ENCODE measurements around the gene PCGF3.
A peak's percentile ranks its signal among the peaks of the same experiment; 100 is the strongest.
"Not testable (repeated sequence)": the region's sequence is repeated elsewhere in the genome, so short reads cannot be mapped to it uniquely, and the experiment has no call there.

Gene PCGF3

GRCh38 chr4:700587-701264 lies 4.9 kb upstream of the PCGF3 start:
- Histone ChIP-seq H3K4me1 (ENCODE audit: control insufficient read depth, insufficient read depth, low read length) (no peaks in the 10 kb centered on the region; the same call in 1 of the 2 replicates), H3K9ac (ENCODE audit: low read length) (no peak overlapping the region)

GRCh38 chr4:702618-703048 lies 3.0 kb upstream of the PCGF3 start:
- Histone ChIP-seq H3K4me1 (ENCODE audit: control insufficient read depth, insufficient read depth, low read length) (peaks cover 5% of the 10 kb centered on the region; the same call in 1 of the 2 replicates), H3K36me3 (ENCODE audit: control insufficient read depth, insufficient read depth, low read length) (no peaks in the 10 kb centered on the region), H3K9me3 (ENCODE audit: control insufficient read depth, insufficient read depth, low read depth, low read length) (no peaks in the 10 kb centered on the region), H3K27me3 (ENCODE audit: control insufficient read depth, insufficient read depth, low read length) (peaks cover 9% of the 10 kb centered on the region), H3K4me3 (ENCODE audit: low read depth, low read length) (no peak overlapping the region), H3K27ac (ENCODE audit: low read depth, low read length) (no peak overlapping the region), H3K9ac (ENCODE audit: low read length) (no peak overlapping the region)

More at GRCh38 chr4:700587-701264, 4.9 kb upstream of the PCGF3 start:
- Histone ChIP-seq H3K27ac (ENCODE audit: low read depth, low read length) (no peak overlapping the region), H3K9me3 (ENCODE audit: control insufficient read depth, insufficient read depth, low read depth, low read length) (no peaks in the 10 kb centered on the region; the same call in 1 of the 2 replicates), H3K36me3 (ENCODE audit: control insufficient read depth, insufficient read depth, low read length) (no peaks in the 10 kb centered on the region), H3K4me3 (ENCODE audit: low read depth, low read length) (no peak overlapping the region), H3K27me3 (ENCODE audit: control insufficient read depth, insufficient read depth, low read length) (peaks cover 9% of the 10 kb centered on the region)

GRCh38 chr4:703336-704197 lies 2.1 kb upstream of the PCGF3 start:
- Histone ChIP-seq H3K4me1 (ENCODE audit: control insufficient read depth, insufficient read depth, low read length) (peaks cover 5% of the 10 kb centered on the region; the same call in 1 of the 2 replicates), H3K9me3 (ENCODE audit: control insufficient read depth, insufficient read depth, low read depth, low read length) (no peaks in the 10 kb centered on the region), H3K36me3 (ENCODE audit: control insufficient read depth, insufficient read depth, low read length) (peaks cover 2% of the 10 kb centered on the region), H3K27me3 (ENCODE audit: control insufficient read depth, insufficient read depth, low read length) (peaks cover 9% of the 10 kb centered on the region), H3K9ac (ENCODE audit: low read length) (no peak overlapping the region), H3K27ac (ENCODE audit: low read depth, low read length) (no peak overlapping the region), H3K4me3 (ENCODE audit: low read depth, low read length) (no peak overlapping the region)

- no peak overlapping the region for H3K4me3 ChIP-seq (ENCODE audit: low read depth, low read length)
- H3K9ac ChIP-seq (ENCODE audit: low read length), result no peak overlapping the region
- peaks cover 5% of the 10 kb centered on the region; the same call in 1 of the 2 replicates for H3K4me1 ChIP-seq (ENCODE audit: control insufficient read depth, insufficient read depth, low read length)
- peaks cover 9% of the 10 kb centered on the region for H3K27me3 ChIP-seq (ENCODE audit: control insufficient read depth, insufficient read depth, low read length)
- H3K27ac ChIP-seq (ENCODE audit: low read depth, low read length), result no peak overlapping the region
- H3K9me3 ChIP-seq (ENCODE audit: control insufficient read depth, insufficient read depth, low read depth, low read length), result peaks cover 3% of the 10 kb centered on the region; the same call in 1 of the 2 replicates
- peaks cover 10% of the 10 kb centered on the region for H3K36me3 ChIP-seq (ENCODE audit: control insufficient read depth, insufficient read depth, low read length)
Observed at GRCh38 chr4:704198-704891, 1.3 kb upstream of the PCGF3 start.

GRCh38 chr4:704971-705277 lies 708 bp upstream of the PCGF3 start:
- Histone ChIP-seq H3K27me3 (ENCODE audit: control insufficient read depth, insufficient read depth, low read length) (peaks cover 9% of the 10 kb centered on the region), H3K9me3 (ENCODE audit: control insufficient read depth, insufficient read depth, low read depth, low read length) (peaks cover 3% of the 10 kb centered on the region; the same call in 1 of the 2 replicates), H3K27ac (ENCODE audit: low read depth, low read length) (no peak overlapping the region), H3K4me3 (ENCODE audit: low read depth, low read length) (peak overlapping the region; percentile 51; the same call in 1 of the 2 replicates), H3K9ac (ENCODE audit: low read length) (no peak overlapping the region), H3K36me3 (ENCODE audit: control insufficient read depth, insufficient read depth, low read length) (peaks cover 14% of the 10 kb centered on the region), H3K4me1 (ENCODE audit: control insufficient read depth, insufficient read depth, low read length) (peaks cover 5% of the 10 kb centered on the region; the same call in 1 of the 2 replicates)

- H3K9ac ChIP-seq (ENCODE audit: low read length), result peak overlapping the region; percentile 94
- H3K9me3 ChIP-seq (ENCODE audit: control insufficient read depth, insufficient read depth, low read depth, low read length); H3K4me1 ChIP-seq (ENCODE audit: control insufficient read depth, insufficient read depth, low read length); H3K27me3 ChIP-seq (ENCODE audit: control insufficient read depth, insufficient read depth, low read length): not testable (repeated sequence)
- H3K36me3 ChIP-seq (ENCODE audit: control insufficient read depth, insufficient read depth, low read length), result peaks cover 23% of the 10 kb centered on the region
- peak overlapping the region; percentile 99 for H3K27ac ChIP-seq (ENCODE audit: low read depth, low read length)
- H3K4me3 ChIP-seq (ENCODE audit: low read depth, low read length), result peak overlapping the region; percentile 89
Observed at GRCh38 chr4:706083-706633, 526 bp downstream of the PCGF3 start.

- Histone ChIP-seq H3K9ac (ENCODE audit: low read length) (peak overlapping the region; percentile 58), H3K27ac (ENCODE audit: low read depth, low read length) (no peak overlapping the region), H3K4me3 (ENCODE audit: low read depth, low read length) (peak overlapping the region; percentile 89), H3K4me1 (ENCODE audit: control insufficient read depth, insufficient read depth, low read length) (peaks cover 5% of the 10 kb centered on the region; the same call in 1 of the 2 replicates), H3K36me3 (ENCODE audit: control insufficient read depth, insufficient read depth, low read length) (peaks cover 23% of the 10 kb centered on the region), H3K9me3 (ENCODE audit: control insufficient read depth, insufficient read depth, low read depth, low read length) (peaks cover 3% of the 10 kb centered on the region; the same call in 1 of the 2 replicates), H3K27me3 (ENCODE audit: control insufficient read depth, insufficient read depth, low read length) (peaks cover 9% of the 10 kb centered on the region)
Observed at GRCh38 chr4:706834-707598, 1.4 kb downstream of the PCGF3 start.

GRCh38 chr4:707929-708630 lies 2.4 kb downstream of the PCGF3 start:
- Histone ChIP-seq H3K4me3 (ENCODE audit: low read depth, low read length) (no peak overlapping the region), H3K9me3 (ENCODE audit: control insufficient read depth, insufficient read depth, low read depth, low read length) (peaks cover 3% of the 10 kb centered on the region; the same call in 1 of the 2 replicates), H3K27ac (ENCODE audit: low read depth, low read length) (no peak overlapping the region), H3K27me3 (ENCODE audit: control insufficient read depth, insufficient read depth, low read length) (peaks cover 9% of the 10 kb centered on the region), H3K9ac (ENCODE audit: low read length) (peak overlapping the region; percentile 11), H3K36me3 (ENCODE audit: control insufficient read depth, insufficient read depth, low read length) (peaks cover 23% of the 10 kb centered on the region), H3K4me1 (ENCODE audit: control insufficient read depth, insufficient read depth, low read length) (peaks cover 5% of the 10 kb centered on the region; the same call in 1 of the 2 replicates)

GRCh38 chr4:708631-708933 lies 3.0 kb downstream of the PCGF3 start:
- Histone ChIP-seq H3K9ac (ENCODE audit: low read length) (peak overlapping the region; percentile 11), H3K9me3 (ENCODE audit: control insufficient read depth, insufficient read depth, low read depth, low read length) (peaks cover 3% of the 10 kb centered on the region; the same call in 1 of the 2 replicates), H3K27me3 (ENCODE audit: control insufficient read depth, insufficient read depth, low read length) (peaks cover 9% of the 10 kb centered on the region), H3K27ac (ENCODE audit: low read depth, low read length) (no peak overlapping the region), H3K4me3 (ENCODE audit: low read depth, low read length) (no peak overlapping the region; the same call in 1 of the 2 replicates), H3K36me3 (ENCODE audit: control insufficient read depth, insufficient read depth, low read length) (peaks cover 23% of the 10 kb centered on the region), H3K4me1 (ENCODE audit: control insufficient read depth, insufficient read depth, low read length) (peaks cover 5% of the 10 kb centered on the region; the same call in 1 of the 2 replicates)

Measured in HUES6 (cell line).